Retinal pigment epithelial cell (primary cell): Measurements from ENCODE around the gene TCF20.

ENCODE experiments used
- DNase-seq: peaks from one replicate; pipeline ENCODE4 v3.0.0-alpha.2; 2010; ENCODE audit warnings: low read depth
- H3K4me3 ChIP-seq: 2 replicates; pipeline ENCODE4 v1.5.1; 2011; ENCODE audit warnings: mild to moderate bottlenecking, low read length, control low read depth, moderate library complexity
- TF ChIP-seq, protein P1 (sequence below): conservative IDR thresholded peaks from 2 replicates; pipeline ENCODE4 v1.5.1; 2011; ENCODE audit warnings: low read depth, low read length, control low read depth, inconsistent platforms

The TCF20 gene

DNA sequence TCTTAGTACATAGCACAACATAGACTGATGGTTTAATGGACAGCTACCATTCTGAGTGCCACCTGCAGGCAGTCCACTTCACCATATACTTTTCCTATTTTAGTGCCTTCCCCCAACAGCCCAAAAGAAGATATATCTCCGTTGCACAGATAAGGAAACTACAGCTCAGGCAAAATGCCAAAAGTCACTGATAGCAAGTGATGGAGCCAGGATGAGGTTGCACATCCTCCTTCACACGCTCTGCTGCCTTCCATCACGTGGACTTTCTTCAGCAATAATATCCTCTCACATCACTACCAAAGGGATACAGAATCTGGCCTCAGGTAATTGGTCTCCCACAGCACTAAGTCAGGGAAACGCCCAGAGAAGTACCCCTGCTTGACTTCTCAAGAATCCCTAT lies 7.5 kb downstream of the TCF20 start:
- DNase-seq = no peak

DNA sequence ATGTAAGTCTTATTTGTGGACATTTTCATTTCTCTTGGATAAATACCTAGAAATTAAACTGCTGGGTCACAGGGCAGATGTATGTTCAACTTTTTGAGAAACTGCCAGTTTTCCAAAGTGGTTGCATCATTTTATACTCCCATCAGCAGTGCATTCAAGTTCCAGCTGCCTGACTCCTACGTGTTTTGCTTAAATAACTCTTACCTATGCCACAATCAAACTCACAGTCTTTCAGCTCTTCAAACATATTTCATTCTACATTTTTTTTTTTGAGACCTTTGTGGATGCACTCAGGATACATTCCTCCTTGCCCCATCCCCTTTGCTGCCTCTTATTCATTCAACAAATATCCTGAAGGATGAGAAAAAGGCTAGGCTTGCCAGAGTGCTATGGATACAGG lies 9.2 kb downstream of the TCF20 start:
- TF ChIP-seq, protein P1, sequence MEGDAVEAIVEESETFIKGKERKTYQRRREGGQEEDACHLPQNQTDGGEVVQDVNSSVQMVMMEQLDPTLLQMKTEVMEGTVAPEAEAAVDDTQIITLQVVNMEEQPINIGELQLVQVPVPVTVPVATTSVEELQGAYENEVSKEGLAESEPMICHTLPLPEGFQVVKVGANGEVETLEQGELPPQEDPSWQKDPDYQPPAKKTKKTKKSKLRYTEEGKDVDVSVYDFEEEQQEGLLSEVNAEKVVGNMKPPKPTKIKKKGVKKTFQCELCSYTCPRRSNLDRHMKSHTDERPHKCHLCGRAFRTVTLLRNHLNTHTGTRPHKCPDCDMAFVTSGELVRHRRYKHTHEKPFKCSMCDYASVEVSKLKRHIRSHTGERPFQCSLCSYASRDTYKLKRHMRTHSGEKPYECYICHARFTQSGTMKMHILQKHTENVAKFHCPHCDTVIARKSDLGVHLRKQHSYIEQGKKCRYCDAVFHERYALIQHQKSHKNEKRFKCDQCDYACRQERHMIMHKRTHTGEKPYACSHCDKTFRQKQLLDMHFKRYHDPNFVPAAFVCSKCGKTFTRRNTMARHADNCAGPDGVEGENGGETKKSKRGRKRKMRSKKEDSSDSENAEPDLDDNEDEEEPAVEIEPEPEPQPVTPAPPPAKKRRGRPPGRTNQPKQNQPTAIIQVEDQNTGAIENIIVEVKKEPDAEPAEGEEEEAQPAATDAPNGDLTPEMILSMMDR = no peak
- no peak for DNase-seq
- no peak overlapping the region for H3K4me3 ChIP-seq

More for the DNA sequence above, 7.5 kb downstream of the TCF20 start:
- TF ChIP-seq, protein P1 = no peak
- no peak overlapping the region for H3K4me3 ChIP-seq

- TF ChIP-seq, protein P1 = no peak
- no peak for DNase-seq
- H3K4me3 ChIP-seq = no peak overlapping the region
Observed at GRCh38 chr22:42258126-42258525, 12.3 kb downstream of the TCF20 start.

DNA sequence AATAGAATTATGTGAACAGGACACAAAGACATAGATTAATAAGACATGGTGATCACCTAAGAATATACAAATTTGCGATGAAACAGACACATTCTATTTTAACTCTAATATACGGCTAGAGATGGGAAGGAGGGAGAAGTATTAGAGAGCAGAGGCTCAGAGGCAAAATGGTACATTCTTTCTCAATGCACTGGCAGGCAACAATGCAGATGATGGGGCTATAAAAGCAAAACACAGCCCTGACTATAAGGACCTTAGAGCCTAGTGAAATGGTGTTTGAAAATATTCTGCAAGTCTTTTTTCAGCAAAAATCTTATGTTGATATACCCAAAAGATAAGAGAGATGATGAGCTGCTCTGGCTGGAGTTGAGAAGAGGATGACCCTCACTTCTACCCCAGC lies 13.1 kb downstream of the TCF20 start:
- TF ChIP-seq, protein P1 = no peak
- no peak overlapping the region for H3K4me3 ChIP-seq
- DNase-seq = no peak

- DNase-seq = no peak
- TF ChIP-seq, protein P1 = no peak
- no peak overlapping the region for H3K4me3 ChIP-seq
Observed at GRCh38 chr22:42256930-42257329, 13.5 kb downstream of the TCF20 start.

DNA sequence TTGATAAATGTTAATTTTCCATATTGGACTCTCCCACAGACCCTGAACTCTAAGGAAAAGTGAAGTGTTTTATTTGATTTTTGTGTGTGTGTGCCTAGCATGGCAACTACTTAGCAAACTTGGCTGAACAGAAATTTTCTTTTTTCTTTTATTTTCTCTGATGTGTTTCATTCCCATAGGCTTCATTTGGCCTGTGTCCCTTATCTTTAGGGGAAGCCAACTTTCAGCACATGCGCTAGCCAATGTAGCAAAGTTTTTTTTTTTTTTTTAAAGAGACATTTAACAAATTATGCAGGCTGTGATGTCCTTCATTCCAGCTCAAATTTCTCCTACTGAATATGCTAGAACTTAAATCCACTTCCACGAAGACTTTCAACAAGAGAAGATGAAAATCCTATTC lies 14.2 kb downstream of the TCF20 start:
- DNase-seq = no peak
- TF ChIP-seq, protein P1 = no peak

GRCh38 chr22:42249831-42250230 lies 20.6 kb downstream of the TCF20 start:
- no peak overlapping the region for H3K4me3 ChIP-seq
- TF ChIP-seq, protein P1 = no peak
- DNase-seq = no peak

More for the DNA sequence above, 14.2 kb downstream of the TCF20 start:
- H3K4me3 ChIP-seq = no peak overlapping the region
